PC-3 (cell line): ENCODE results near the gene DPH3. TPM values are rescaled to one million over a fixed set of nuclear protein-coding genes. Genes with fewer than 3 reads are reported as not detected.

ENCODE experiments used
- ATAC-seq: fragments of 200-7000 bp; cut with Tn5 transposase; 2 replicates; pipeline ENCODE4 v1.9.1; 2020; ENCODE audit warnings: mild to moderate bottlenecking, moderate library complexity
- Bru-seq: library from RNA; stranded (reverse); fragments of 400-500 nt; gene quantifications from one replicate; lab custom pipeline; 2021; lab: Mats Ljungman, UMichigan
- BruChase-seq, 2 experiments: library from RNA; stranded (reverse); fragments of 400-500 nt; gene quantifications; one replicate each; lab custom pipeline; 2021; lab: Mats Ljungman, UMichigan
- BruUV-seq: library from RNA; stranded (reverse); fragments of 400-500 nt; replicated peaks from 2 replicates; lab custom pipeline; 2021; lab: Mats Ljungman, UMichigan
- CTCF ChIA-PET: fragments of 300-600 bp; sonication (Branson Sonifier 250); formaldehyde crosslinking; loops from one replicate; lab custom pipeline; 2022; ENCODE audit warnings: antibody characterized with exemption; lab: Charles Lee
- POLR2A ChIA-PET: fragments of 300-600 bp; sonication (Branson Sonifier 250); formaldehyde crosslinking; loops from one replicate; lab custom pipeline; 2022; ENCODE audit warnings: antibody characterized with exemption; ENCODE audit not compliant: unreplicated experiment; lab: Charles Lee
- DNase-seq: peaks from one replicate; pipeline ENCODE4 v3.0.0-alpha.2; 2015
- H2AFZ ChIP-seq: fragments of 300-600 bp; sonication (generic); 2 replicates; pipeline ENCODE4 v1.6.0; 2016; ENCODE audit warnings: antibody characterized with exemption, low read length
- H3F3A ChIP-seq: fragments of 300-600 bp; sonication (generic); one replicate; pipeline ENCODE4 v1.6.0; 2017; ENCODE audit warnings: antibody characterized with exemption, low read length, control low read depth, mild to moderate bottlenecking; ENCODE audit not compliant: unreplicated experiment
- H3K27ac ChIP-seq: fragments of 300-600 bp; sonication (generic); 2 replicates; pipeline ENCODE4 v1.5.1; 2016; ENCODE audit warnings: mild to moderate bottlenecking, low read length
- H3K27me3 ChIP-seq: fragments of 300-600 bp; sonication (generic); 2 replicates; pipeline ENCODE4 v1.6.1; 2016; ENCODE audit warnings: low read length, mixed read lengths
- H3K36me3 ChIP-seq: fragments of 300-600 bp; sonication (generic); 2 replicates; pipeline ENCODE4 v1.6.1; 2016; ENCODE audit warnings: low read depth, mixed run types, low read length, mixed read lengths
- H3K4me1 ChIP-seq: fragments of 300-600 bp; sonication (generic); 2 replicates; pipeline ENCODE4 v1.5.1; 2016; ENCODE audit warnings: low read length; ENCODE audit not compliant: insufficient read depth
- H3K4me2 ChIP-seq: fragments of 300-600 bp; sonication (generic); 2 replicates; pipeline ENCODE4 v1.6.0; 2016; ENCODE audit warnings: low read length
- H3K4me3 ChIP-seq: fragments of 300-600 bp; sonication (generic); 2 replicates; pipeline ENCODE4 v1.5.1; 2016; ENCODE audit warnings: mild to moderate bottlenecking, low read length, mixed read lengths
- H3K79me2 ChIP-seq: fragments of 300-600 bp; sonication (generic); 2 replicates; pipeline ENCODE4 v1.6.1; 2017; ENCODE audit warnings: low read length, mixed read lengths
- H3K9ac ChIP-seq: fragments of 300-600 bp; sonication (generic); 2 replicates; pipeline ENCODE4 v1.6.0; 2016; ENCODE audit warnings: mild to moderate bottlenecking, low read length
- H3K9me2 ChIP-seq: fragments of 300-600 bp; sonication (generic); replicated peaks from 2 replicates; pipeline ENCODE4 v1.6.1; 2016; ENCODE audit warnings: mixed run types, low read length, mixed read lengths
- H3K9me3 ChIP-seq: fragments of 300-600 bp; sonication (generic); 2 replicates; pipeline ENCODE4 v1.6.1; 2016; ENCODE audit warnings: low read length, mixed read lengths
- H4K20me1 ChIP-seq: fragments of 300-600 bp; sonication (generic); 2 replicates; pipeline ENCODE4 v1.6.1; 2016; ENCODE audit warnings: low read length, mixed read lengths
- CTCF ChIP-seq: fragments of 300-600 bp; sonication (generic); conservative IDR thresholded peaks from 2 replicates; pipeline ENCODE4 v1.5.1; 2017; ENCODE audit warnings: antibody characterized with exemption, low read depth, mild to moderate bottlenecking, low read length
- EZH2 ChIP-seq: fragments of 300-600 bp; sonication (generic); IDR thresholded peaks from one replicate; pipeline ENCODE4 v1.6.1; 2017; ENCODE audit warnings: antibody characterized with exemption, mild to moderate bottlenecking, low read length; ENCODE audit not compliant: unreplicated experiment
- EZH2phosphoT487 ChIP-seq: fragments of 300-600 bp; sonication (generic); IDR thresholded peaks from 2 replicates; pipeline ENCODE4 v1.6.1; 2018; ENCODE audit warnings: mild to moderate bottlenecking, antibody characterized with exemption, low read length, borderline replicate concordance
- intact Hi-C: fragments of 100-400 bp; cut with micrococcal nuclease; formaldehyde crosslinking; loops from 2 replicates; pipeline ENCODE4 v1.9.0; 2023
- long read RNA-seq: library from polyadenylated mRNA; unstranded; transcript quantifications from one replicate; pipeline ENCODE4 v2.0.0, GENCODE V29; 2021; ENCODE audit not compliant: unreplicated experiment
- total RNA-seq: library from RNA; depleted of rRNA; stranded (reverse); fragments of >200 nt; gene quantifications from 2 replicates; pipeline ENCODE4 v1.2.3, GENCODE V29; 2014; rRNA removed

Gene DPH3
- total RNA-seq = 8.1 and 10.2 TPM in 2 replicates
- Bru-seq, nascent RNA = percentile 85 among the genes with signal in this experiment
- BruChase-seq, experiment 1, labeled RNA remaining after a 6-hour chase = percentile 95 among the genes with signal in this experiment
- percentile 93 among the genes with signal in this experiment for BruChase-seq, experiment 2, labeled RNA remaining after a 2-hour chase
- long read RNA-seq, transcript DPH3-204 (3 exons, 3,131 nt) = major isoform, 61 of 114 reads
- long read RNA-seq, transcript DPH3-202 (2 exons, 3,052 nt) = minor isoform, 49 of 114 reads
- long read RNA-seq, partial matches to known transcripts = 3 of 114 reads
- long read RNA-seq, other reads (novel, unspliced or antisense) = 1 of 114 reads

- peak within 1 kb of the TSS; percentile 81 for H2AFZ ChIP-seq
- peaks cover 6% of the 10 kb centered on the region; the same call in 1 of the 2 replicates for H4K20me1 ChIP-seq
- H3K27ac ChIP-seq = peak within 1 kb of the TSS; percentile 42
- H3K9ac ChIP-seq = peak within 1 kb of the TSS; percentile 88
- BruUV-seq = no TSS peak
- no peaks in the 10 kb centered on the region for H3K9me3 ChIP-seq
- ATAC-seq = peak; percentile 97
- H3F3A ChIP-seq = no peaks in the 10 kb centered on the region
- peak within 1 kb of the TSS; percentile 97 for H3K4me2 ChIP-seq
- H3K36me3 ChIP-seq = peaks cover 13% of the 10 kb centered on the region; the same call in 1 of the 2 replicates
- no peaks in the 10 kb centered on the region for H3K9me2 ChIP-seq
- no peak for TF ChIP-seq EZH2phosphoT487
- no peak for TF ChIP-seq EZH2
- no peak for TF ChIP-seq CTCF
- ChIA-PET CTCF (no interaction called here), POLR2A (interaction anchor here (0.5 to 0.6 kb wide), 4 partner anchors 37 to 283 kb away, joined by 3 to 5 read pairs (median 3); no protein-coding TSS in a partner anchor)
- peaks cover 26% of the 10 kb centered on the region for H3K4me1 ChIP-seq
- H3K79me2 ChIP-seq = peaks cover 74% of the 10 kb centered on the region
- intact Hi-C loops = loop anchor here (10.0 kb wide), 1 partner anchor 770 kb away; no protein-coding TSS in a partner anchor
- DNase-seq = peak; percentile 100
- H3K4me3 ChIP-seq = peak within 1 kb of the TSS; percentile 80
- H3K27me3 ChIP-seq = no peaks in the 10 kb centered on the region
These were observed at the start of gene DPH3, which contains the start of gene OXNAD1 for GRCh38 chr3:16264708-16265454. DPH3 (minus strand) TSS chr3:16264943; CDS start chr3:16264876, 67 bp downstream. OXNAD1 (plus strand) TSS chr3:16265212; CDS start chr3:16270953, 5,741 bp downstream.

GRCh38 chr3:16313886-16314645, 49.3 kb upstream of the DPH3 start:
- DNase-seq = no peak
- no TSS peak for BruUV-seq
- no peaks in the 10 kb centered on the region for H3K27me3 ChIP-seq
- H3F3A ChIP-seq = no peaks in the 10 kb centered on the region
- no peak overlapping the region for H3K4me3 ChIP-seq
- CTCF ChIA-PET = no interaction called here
- no peak overlapping the region for H3K9ac ChIP-seq
- TF ChIP-seq CTCF = no peak
- no peak for TF ChIP-seq EZH2
- TF ChIP-seq EZH2phosphoT487 = no peak
- H3K36me3 ChIP-seq = peaks cover 2% of the 10 kb centered on the region; the same call in 1 of the 2 replicates
- H3K4me2 ChIP-seq = no peak overlapping the region
- H3K79me2 ChIP-seq = no peaks in the 10 kb centered on the region
- H3K27ac ChIP-seq = no peak overlapping the region
- POLR2A ChIA-PET = no interaction called here
- H3K9me2 ChIP-seq = no peaks in the 10 kb centered on the region
- intact Hi-C loops = no loop called here
- H4K20me1 ChIP-seq = no peaks in the 10 kb centered on the region
- H2AFZ ChIP-seq = no peak overlapping the region
- H3K4me1 ChIP-seq = peaks cover 8% of the 10 kb centered on the region
- no peaks in the 10 kb centered on the region for H3K9me3 ChIP-seq
- no peak for ATAC-seq
